ENCODE data around the gene TEX264. TPM values are rescaled to one million over a fixed set of nuclear protein-coding genes. Genes with fewer than 3 reads are reported as not detected.
A peak's percentile ranks its signal among the peaks of the same experiment; 100 is the strongest.
"Not testable (repeated sequence)": the region's sequence is repeated elsewhere in the genome, so short reads cannot be mapped to it uniquely, and the experiment has no call there.

The TEX264 gene
- total and polyA plus RNA-seq, 4 donors, result 18.2 to 40.7 (median 25.5) TPM

GRCh38 chr3:51646091-51646490, 25.0 kb upstream of the TEX264 start:
- intact Hi-C loops (cut with DNase I), result no loop called here
- DNase-seq, result no peak
- 91 to 93% methylated on average over 9 of the region's 9 CpGs for WGBS, 2 donors

GRCh38 chr3:51652103-51652502, 18.9 kb upstream of the TEX264 start:
- H3K27ac ChIP-seq (ENCODE audit: low read depth in 1 of 2, low read length in 2 of 2); intact Hi-C loops (cut with DNase I); H3K4me1 ChIP-seq (ENCODE audit: control insufficient read depth in 1 of 2, insufficient read depth in 2 of 2, low read length in 2 of 2); H3K27me3 ChIP-seq (ENCODE audit: control insufficient read depth in 1 of 2, insufficient read depth in 2 of 2, low read length in 1 of 2); ATAC-seq (ENCODE audit: low FRiP score); DNase-seq; H3K4me3 ChIP-seq (ENCODE audit: low read length in 2 of 2); H3K36me3 ChIP-seq (ENCODE audit: control insufficient read depth in 1 of 2, insufficient read depth in 2 of 2, low read length in 1 of 2); H3K9me3 ChIP-seq (ENCODE audit: control insufficient read depth, low read length): not testable (repeated sequence)
- 87 to 97% methylated on average over 2 of the region's 2 CpGs for WGBS, 2 donors

More at GRCh38 chr3:51646091-51646490, 25.0 kb upstream of the TEX264 start:
- ATAC-seq (ENCODE audit: low FRiP score), result no peak
- Histone ChIP-seq H3K27me3 (ENCODE audit: control insufficient read depth in 1 of 2, insufficient read depth in 2 of 2, low read length in 1 of 2) (no peaks in the 10 kb centered on the region), H3K9me3 (ENCODE audit: control insufficient read depth, low read length) (no peaks in the 10 kb centered on the region), H3K36me3 (ENCODE audit: control insufficient read depth in 1 of 2, insufficient read depth in 2 of 2, low read length in 1 of 2) (peaks cover 16 to 27% of the 10 kb centered on the region in 2 donors), H3K4me1 (ENCODE audit: control insufficient read depth in 1 of 2, insufficient read depth in 2 of 2, low read length in 2 of 2) (no peaks in the 10 kb centered on the region), H3K4me3 (ENCODE audit: low read length in 2 of 2) (no peak overlapping the region), H3K27ac (ENCODE audit: low read depth in 1 of 2, low read length in 2 of 2) (no peak overlapping the region)

GRCh38 chr3:51653409-51653808, 17.6 kb upstream of the TEX264 start:
- H3K36me3 ChIP-seq (ENCODE audit: control insufficient read depth in 1 of 2, insufficient read depth in 2 of 2, low read length in 1 of 2), result not testable (repeated sequence)

GRCh38 chr3:51657234-51657633, 13.8 kb upstream of the TEX264 start:
- peaks cover 3 to 8% of the 10 kb centered on the region in 2 donors for H3K36me3 ChIP-seq (ENCODE audit: control insufficient read depth in 1 of 2, insufficient read depth in 2 of 2, low read length in 1 of 2)
- ATAC-seq (ENCODE audit: low FRiP score), result no peak
- WGBS, 2 donors, result 86 to 88% methylated on average over 3 of the region's 3 CpGs
- no peak overlapping the region for H3K27ac ChIP-seq (ENCODE audit: low read depth in 1 of 2, low read length in 2 of 2)
- no peaks in the 10 kb centered on the region for H3K4me1 ChIP-seq (ENCODE audit: control insufficient read depth in 1 of 2, insufficient read depth in 2 of 2, low read length in 2 of 2)
- intact Hi-C loops (cut with DNase I), result no loop called here
- H3K27me3 ChIP-seq (ENCODE audit: control insufficient read depth in 1 of 2, insufficient read depth in 2 of 2, low read length in 1 of 2), result no peaks in the 10 kb centered on the region
- no peak overlapping the region for H3K4me3 ChIP-seq (ENCODE audit: low read length in 2 of 2)
- H3K9me3 ChIP-seq (ENCODE audit: control insufficient read depth, low read length), result no peaks in the 10 kb centered on the region
- no peak for DNase-seq

More at GRCh38 chr3:51653409-51653808, 17.6 kb upstream of the TEX264 start:
- DNase-seq; H3K27ac ChIP-seq (ENCODE audit: low read depth in 1 of 2, low read length in 2 of 2); ATAC-seq (ENCODE audit: low FRiP score); H3K27me3 ChIP-seq (ENCODE audit: control insufficient read depth in 1 of 2, insufficient read depth in 2 of 2, low read length in 1 of 2); H3K9me3 ChIP-seq (ENCODE audit: control insufficient read depth, low read length); intact Hi-C loops (cut with DNase I); H3K4me3 ChIP-seq (ENCODE audit: low read length in 2 of 2); H3K4me1 ChIP-seq (ENCODE audit: control insufficient read depth in 1 of 2, insufficient read depth in 2 of 2, low read length in 2 of 2): not testable (repeated sequence)
- WGBS, 2 donors, result 96 to 100% methylated on average over 1 of the region's 2 CpGs

GRCh38 chr3:51659942-51660341, 11.1 kb upstream of the TEX264 start:
- Histone ChIP-seq H3K9me3 (ENCODE audit: control insufficient read depth, low read length) (no peaks in the 10 kb centered on the region), H3K36me3 (ENCODE audit: control insufficient read depth in 1 of 2, insufficient read depth in 2 of 2, low read length in 1 of 2) (peaks cover 3 to 10% of the 10 kb centered on the region in 2 donors), H3K27ac (ENCODE audit: low read depth in 1 of 2, low read length in 2 of 2) (no peak overlapping the region), H3K4me3 (ENCODE audit: low read length in 2 of 2) (no peak overlapping the region), H3K27me3 (ENCODE audit: control insufficient read depth in 1 of 2, insufficient read depth in 2 of 2, low read length in 1 of 2) (no peaks in the 10 kb centered on the region), H3K4me1 (ENCODE audit: control insufficient read depth in 1 of 2, insufficient read depth in 2 of 2, low read length in 2 of 2) (no peaks in the 10 kb centered on the region)
- no peak for ATAC-seq (ENCODE audit: low FRiP score)
- intact Hi-C loops (cut with DNase I), result loop anchor here in 1 of 2 donors (10.0 kb wide), 1 partner anchor 265 kb away; the partner anchor contains the start of gene RBM15B
- no peak for DNase-seq
- 96 to 98% methylated on average over 9 of the region's 9 CpGs for WGBS, 2 donors

- intact Hi-C loops (cut with DNase I), result loop anchor here in 1 of 2 donors (10.0 kb wide), 1 partner anchor 268 kb away; the partner anchor contains the start of gene RBM15B
- Histone ChIP-seq H3K9me3 (ENCODE audit: control insufficient read depth, low read length) (no peaks in the 10 kb centered on the region), H3K27me3 (ENCODE audit: control insufficient read depth in 1 of 2, insufficient read depth in 2 of 2, low read length in 1 of 2) (no peaks in the 10 kb centered on the region), H3K36me3 (ENCODE audit: control insufficient read depth in 1 of 2, insufficient read depth in 2 of 2, low read length in 1 of 2) (peaks cover 3 to 7% of the 10 kb centered on the region in 2 donors), H3K27ac (ENCODE audit: low read depth in 1 of 2, low read length in 2 of 2) (no peak overlapping the region), H3K4me1 (ENCODE audit: control insufficient read depth in 1 of 2, insufficient read depth in 2 of 2, low read length in 2 of 2) (no peaks in the 10 kb centered on the region), H3K4me3 (ENCODE audit: low read length in 2 of 2) (no peak overlapping the region)
- ATAC-seq (ENCODE audit: low FRiP score) (no peak), DNase-seq (no peak)
- WGBS, 2 donors, result 91 to 93% methylated on average over 14 of the region's 14 CpGs
These were observed 8.6 kb upstream of the TEX264 start for GRCh38 chr3:51662456-51662855.

GRCh38 chr3:51668756-51669155, 2.3 kb upstream of the TEX264 start:
- Histone ChIP-seq H3K4me3 (ENCODE audit: low read length in 2 of 2) (no peak overlapping the region), H3K9me3 (ENCODE audit: control insufficient read depth, low read length) (no peaks in the 10 kb centered on the region), H3K27ac (ENCODE audit: low read depth in 1 of 2, low read length in 2 of 2) (no peak overlapping the region), H3K4me1 (ENCODE audit: control insufficient read depth in 1 of 2, insufficient read depth in 2 of 2, low read length in 2 of 2) (no peaks in the 10 kb centered on the region), H3K27me3 (ENCODE audit: control insufficient read depth in 1 of 2, insufficient read depth in 2 of 2, low read length in 1 of 2) (no peaks in the 10 kb centered on the region), H3K36me3 (ENCODE audit: control insufficient read depth in 1 of 2, insufficient read depth in 2 of 2, low read length in 1 of 2) (no peaks in the 10 kb centered on the region)
- no peak for DNase-seq
- ATAC-seq (ENCODE audit: low FRiP score), result no peak
- intact Hi-C loops (cut with DNase I), result loop anchor here in 1 of 2 donors (10.0 kb wide), 1 partner anchor 274 kb away; the partner anchor contains the start of gene RBM15B
- 89 to 94% methylated on average over 1 of the region's 1 CpG for WGBS, 2 donors

GRCh38 chr3:51669241-51670052, 1.6 kb upstream of the TEX264 start:
- H3K4me3 ChIP-seq (ENCODE audit: low read length in 2 of 2), result no peak overlapping the region
- WGBS, 2 donors, result 53 to 55% methylated on average over 9 of the region's 9 CpGs
- no peak overlapping the region for H3K27ac ChIP-seq (ENCODE audit: low read depth in 1 of 2, low read length in 2 of 2)
- DNase-seq, result peak; percentile 88 to 95
- H3K27me3 ChIP-seq (ENCODE audit: control insufficient read depth in 1 of 2, insufficient read depth in 2 of 2, low read length in 1 of 2), result no peaks in the 10 kb centered on the region
- intact Hi-C loops (cut with DNase I), result loop anchor here (2.0 to 10.0 kb wide), 2 partner anchors 167 to 275 kb away; partner anchors contain the start of gene RBM15B (in 2 of the 2)
- ATAC-seq (ENCODE audit: low FRiP score), result peak; percentile 66
- no peaks in the 10 kb centered on the region for H3K9me3 ChIP-seq (ENCODE audit: control insufficient read depth, low read length)
- no peaks in the 10 kb centered on the region for H3K4me1 ChIP-seq (ENCODE audit: control insufficient read depth in 1 of 2, insufficient read depth in 2 of 2, low read length in 2 of 2)
- H3K36me3 ChIP-seq (ENCODE audit: control insufficient read depth in 1 of 2, insufficient read depth in 2 of 2, low read length in 1 of 2), result no peaks in the 10 kb centered on the region

All from aorta (tissue), 5 donors.